Muscle of back (tissue), 11 donors: ENCODE data around the gene MAP3K20. TPM values are rescaled to one million over a fixed set of nuclear protein-coding genes. Genes with fewer than 3 reads are reported as not detected.
"Not testable (repeated sequence)": the region's sequence is repeated elsewhere in the genome, so short reads cannot be mapped to it uniquely, and the experiment has no call there.

Experiments
- DNase-seq, 3 donors: peaks; one replicate each; pipeline versions ENCODE4 v3.0.0 to v3.0.0-alpha.2; 2013
- polyA plus RNA-seq, 10 donors: library from polyadenylated mRNA; unstranded; fragments of 120-200 nt; gene quantifications; one replicate each; pipeline ENCODE4 v1.2.1, GENCODE V29; 2013; ENCODE audit not compliant: insufficient read length in 10 of 10

The MAP3K20 gene
- polyA plus RNA-seq, 10 donors, result 67.2 to 140 (median 88.0) TPM

- peak in 2 of 3 donors; percentile 2 to 28 for DNase-seq
These were observed 189.1 kb downstream of the MAP3K20 start for GRCh38 chr2:173264603-173265366.

GRCh38 chr2:173271135-173271534 is 195.5 kb downstream of the MAP3K20 start:
- no peak for DNase-seq

- DNase-seq, result no peak
These were observed 196.2 kb downstream of the MAP3K20 start for GRCh38 chr2:173271825-173272224.

GRCh38 chr2:173272849-173273248 is 197.2 kb downstream of the MAP3K20 start:
- no peak for DNase-seq

- DNase-seq, result no peak
These were observed 203.3 kb downstream of the MAP3K20 start for GRCh38 chr2:173278794-173279526.

- no peak for DNase-seq
These were observed 203.9 kb downstream of the MAP3K20 start for GRCh38 chr2:173279527-173279868.

- DNase-seq, result no peak
These were observed 205.2 kb downstream of the MAP3K20 start for GRCh38 chr2:173280853-173281252.

GRCh38 chr2:173281898-173282297 is 206.3 kb downstream of the MAP3K20 start:
- DNase-seq, result not testable (repeated sequence)

- no peak for DNase-seq
These were observed 207.3 kb downstream of the MAP3K20 start for GRCh38 chr2:173282795-173283545.

- DNase-seq, result no peak
These were observed 210.6 kb downstream of the MAP3K20 start for GRCh38 chr2:173286153-173286809.

GRCh38 chr2:173287594-173287993 is 211.9 kb downstream of the MAP3K20 start:
- DNase-seq, result no peak

GRCh38 chr2:173288561-173288960 is 212.9 kb downstream of the MAP3K20 start:
- peak in 1 of 3 donors; percentile 2 for DNase-seq

- DNase-seq, result no peak
These were observed 214.4 kb downstream of the MAP3K20 start for GRCh38 chr2:173290046-173290445.

- no peak for DNase-seq
These were observed 214.9 kb downstream of the MAP3K20 start for GRCh38 chr2:173290518-173290917.

- DNase-seq, result no peak
These were observed 215.8 kb downstream of the MAP3K20 start for GRCh38 chr2:173291412-173291811.

- no peak for DNase-seq
These were observed 220.6 kb downstream of the MAP3K20 start for GRCh38 chr2:173296235-173296634.

- DNase-seq, result no peak
These were observed 223.0 kb downstream of the MAP3K20 start for GRCh38 chr2:173298536-173299097.

GRCh38 chr2:173299764-173300163 is 224.1 kb downstream of the MAP3K20 start:
- no peak for DNase-seq

GRCh38 chr2:173300458-173300857 is 224.8 kb downstream of the MAP3K20 start:
- no peak for DNase-seq

GRCh38 chr2:173301549-173301948 is 225.9 kb downstream of the MAP3K20 start:
- DNase-seq, result not testable (repeated sequence)

- DNase-seq, result no peak
These were observed 229.7 kb downstream of the MAP3K20 start for GRCh38 chr2:173305303-173305702.

- DNase-seq, result no peak
These were observed 231.6 kb downstream of the MAP3K20 start for GRCh38 chr2:173307293-173307692.
